ENCODE results near the gene MCF2L.

- TF ChIP-seq CTCF (conservative IDR thresholded peaks at IDR 0.05; ENCODE audit: low read depth, low read length) (no peak), EZH2 (IDR thresholded peaks at IDR 0.05; ENCODE audit: low read length, unreplicated experiment) (no peak), EZH2phosphoT487 (IDR thresholded peaks at IDR 0.05; ENCODE audit: borderline replicate concordance, low read length) (no peak)
Observed at GRCh38 chr13:113072376-113072775, 103.4 kb downstream of the MCF2L start.
